HEK293T (cell line): Measurements from ENCODE around the gene FSTL4.

Experiments used
- BHLHE40 ChIP-seq: fragments of 450-650 bp; IDR thresholded peaks from 2 replicates; pipeline ENCODE4 v1.6.1; 2016; ENCODE audit warnings: mild to moderate bottlenecking, moderate library complexity, borderline replicate concordance
- FOXM1 ChIP-seq: fragments of 450-650 bp; IDR thresholded peaks from 2 replicates; pipeline ENCODE4 v1.6.1; 2017; ENCODE audit warnings: mild to moderate bottlenecking, borderline replicate concordance
- L3MBTL2 ChIP-seq: fragments of 450-650 bp; conservative IDR thresholded peaks from 2 replicates; pipeline ENCODE4 v1.6.1; 2016; ENCODE audit warnings: mild to moderate bottlenecking
- NFRKB ChIP-seq: fragments of 450-650 bp; IDR thresholded peaks from 2 replicates; pipeline ENCODE4 v1.6.1; 2016; ENCODE audit warnings: mild to moderate bottlenecking, moderate library complexity
- SP1 ChIP-seq: fragments of 450-650 bp; IDR thresholded peaks from 2 replicates; pipeline ENCODE4 v1.6.1; 2017
- ZNF384 ChIP-seq: fragments of 450-650 bp; IDR thresholded peaks from 2 replicates; pipeline ENCODE4 v1.6.1; 2016

DNA sequence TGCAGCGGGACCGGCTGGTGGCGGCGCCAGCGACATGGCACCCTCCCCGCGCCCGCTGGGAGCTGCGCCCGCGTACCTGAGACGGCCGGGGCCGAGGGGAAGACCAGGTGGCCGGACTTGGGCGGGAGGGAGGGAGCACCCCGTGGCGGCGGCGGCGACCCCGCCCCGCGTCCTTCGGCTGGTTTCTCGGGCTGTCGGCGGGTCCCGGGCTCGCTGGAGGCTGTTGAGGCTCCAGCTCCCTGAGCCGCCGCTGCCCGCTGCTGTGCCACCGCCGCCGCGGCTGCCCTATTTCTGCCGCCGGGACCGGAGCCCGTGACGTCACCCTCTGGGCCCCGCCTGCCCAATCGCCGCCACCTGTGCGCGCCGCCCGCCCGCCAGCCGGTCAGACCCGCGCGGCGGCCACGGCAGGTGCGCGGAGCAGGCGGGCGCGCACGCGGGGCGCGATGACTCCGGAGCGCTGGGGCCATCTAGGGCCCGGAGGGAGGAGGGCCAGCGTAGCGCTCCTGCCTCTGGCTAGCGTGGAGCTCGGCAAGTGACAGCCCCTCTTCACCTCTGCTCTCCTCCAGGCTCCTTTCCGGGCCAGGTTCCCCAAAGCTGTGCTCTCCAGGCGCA, at the start of gene FSTL4:
- TF ChIP-seq BHLHE40 (no peak), NFRKB (no peak), SP1 (no peak), ZNF384 (no peak), FOXM1 (no peak), L3MBTL2 (no peak)
